AG10803 (cell line): ENCODE results near the gene TRUB2.

Source experiments
- DNase-seq: peaks from one replicate; pipeline ENCODE4 v3.0.0; 2010; ENCODE audit warnings: low read depth
- H3K4me3 ChIP-seq: 2 replicates; pipeline ENCODE4 v1.5.1; 2011; ENCODE audit warnings: mild to moderate bottlenecking, low read length, control low read depth
- CTCF ChIP-seq: conservative IDR thresholded peaks from 2 replicates; pipeline ENCODE4 v1.5.1; 2011; ENCODE audit warnings: mild to moderate bottlenecking, low read length, control low read depth, inconsistent platforms

TRUB2 gene

GRCh38 chr9:128365525-128365924 lies 43.3 kb upstream of the TRUB2 start:
- TF ChIP-seq CTCF, result no peak
- no peak overlapping the region for H3K4me3 ChIP-seq
- no peak for DNase-seq

DNA sequence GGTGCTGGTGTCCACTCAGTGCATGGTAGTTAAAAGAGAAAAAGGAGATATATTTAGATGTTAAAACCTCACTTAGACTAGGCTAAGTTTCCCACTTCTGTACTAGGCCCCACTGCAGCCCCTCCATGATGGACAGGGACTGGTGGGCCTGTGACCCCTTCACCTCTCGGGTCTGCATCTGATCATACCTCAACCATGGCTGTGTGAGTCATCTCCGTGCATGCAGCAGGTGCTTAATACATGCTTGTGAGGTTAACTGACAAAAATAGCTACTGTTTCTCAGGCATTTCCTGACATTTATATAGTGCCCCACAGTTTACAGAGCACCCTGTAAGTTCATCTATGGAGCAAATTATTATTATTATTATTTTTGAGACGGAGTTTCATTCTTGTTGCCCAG lies 40.5 kb upstream of the TRUB2 start:
- DNase-seq, result no peak
- H3K4me3 ChIP-seq, result no peak overlapping the region
- TF ChIP-seq CTCF, result no peak

DNA sequence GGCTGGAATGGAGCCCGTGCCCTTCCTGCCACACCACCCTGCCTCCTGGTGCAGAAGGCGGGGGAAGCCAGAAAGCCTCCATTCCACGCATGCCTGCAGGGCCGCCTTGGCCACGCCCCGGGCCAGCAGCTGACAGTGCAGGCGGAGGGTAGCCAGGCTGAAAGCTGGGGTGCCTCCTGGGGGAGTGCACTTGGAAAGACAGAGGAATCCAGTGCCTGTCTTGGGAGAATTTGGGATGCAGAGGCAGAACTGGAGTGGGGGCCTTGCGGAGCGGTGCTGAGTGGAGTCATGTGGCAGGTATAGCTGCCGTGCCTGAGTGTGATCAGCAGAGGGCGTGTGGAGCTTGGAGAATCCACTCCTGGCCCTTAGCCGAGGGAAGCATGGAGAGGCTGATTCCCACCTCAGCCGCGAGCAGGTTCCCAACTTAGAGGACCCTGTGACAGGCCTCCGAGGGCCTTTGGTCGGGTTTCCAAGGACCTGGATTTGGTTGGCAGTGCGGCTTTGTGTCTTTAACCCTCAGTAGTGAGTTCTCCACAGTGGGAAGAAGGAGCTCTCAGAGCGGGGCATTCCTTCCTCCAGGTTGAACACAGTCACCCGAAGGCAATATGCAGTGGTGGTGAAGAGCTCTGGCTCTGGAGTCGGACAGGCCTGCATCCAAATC lies 39.9 kb upstream of the TRUB2 start:
- DNase-seq, result peak; percentile 80
- TF ChIP-seq CTCF, result peak; percentile 89
- H3K4me3 ChIP-seq, result peak overlapping the region; percentile 69

- peak overlapping the region; percentile 69 for H3K4me3 ChIP-seq
- no peak for TF ChIP-seq CTCF
- no peak for DNase-seq
Measured at GRCh38 chr9:128361296-128361985, 39.2 kb upstream of the TRUB2 start.

DNA sequence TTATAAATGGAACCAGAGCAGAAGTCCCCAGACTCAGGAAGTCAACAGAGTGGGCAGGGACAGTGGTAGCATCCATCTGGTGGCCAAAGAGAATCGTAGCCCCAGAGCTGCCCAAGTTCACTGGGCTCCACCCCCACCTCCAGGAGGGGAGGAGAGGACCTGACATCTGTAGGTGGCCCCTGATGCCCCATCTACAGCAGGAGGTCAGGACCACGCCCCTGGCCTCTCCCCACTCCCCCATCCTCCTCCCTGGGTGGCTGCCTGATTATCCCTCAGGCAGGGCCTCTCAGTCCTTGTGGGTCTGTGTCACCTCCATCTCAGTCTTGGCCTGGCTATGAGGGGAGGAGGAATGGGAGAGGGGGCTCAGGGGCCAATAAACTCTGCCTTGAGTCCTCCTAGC lies 38.6 kb upstream of the TRUB2 start:
- TF ChIP-seq CTCF, result no peak
- H3K4me3 ChIP-seq, result no peak overlapping the region
- DNase-seq, result no peak

- no peak for TF ChIP-seq CTCF
- DNase-seq, result no peak
- H3K4me3 ChIP-seq, result no peak overlapping the region
Measured at GRCh38 chr9:128358861-128359260, 36.6 kb upstream of the TRUB2 start.

- no peak for TF ChIP-seq CTCF
- H3K4me3 ChIP-seq, result no peak overlapping the region
- no peak for DNase-seq
Measured at GRCh38 chr9:128358090-128358489, 35.8 kb upstream of the TRUB2 start.
